ENCODE results near the gene BMP8A. TPM values are rescaled to one million over a fixed set of nuclear protein-coding genes. Genes with fewer than 3 reads are reported as not detected.

The BMP8A gene
- total and polyA plus RNA-seq, 2 of the 8 experiments (the other 6 are each of a cell fraction or from before 2014, with no cell fraction given), result 0.38 to 0.43 TPM

DNA sequence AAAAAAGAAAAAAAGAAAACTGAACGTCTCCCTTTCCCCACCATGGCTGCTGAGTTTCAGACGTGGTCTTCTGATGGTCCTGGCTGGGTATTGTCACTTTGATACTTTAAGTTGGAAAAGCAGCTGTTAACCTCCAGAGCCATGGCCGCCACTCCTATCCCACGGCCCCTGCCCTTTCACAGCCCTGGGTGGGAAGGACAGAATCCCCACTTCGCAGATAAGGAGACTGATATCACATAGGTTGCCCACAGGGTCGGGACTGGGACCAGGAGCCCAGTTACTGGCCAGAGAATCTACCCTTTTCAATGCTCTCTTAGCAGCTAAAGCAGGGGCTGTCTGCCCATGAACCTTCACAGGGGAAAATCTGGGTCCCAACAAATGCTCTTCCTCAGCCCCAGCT is 16.8 kb downstream of the BMP8A start:
- H3K9me3 ChIP-seq (ENCODE audit: insufficient read depth in 2 of 2, low read depth in 1 of 2, low read length in 1 of 2), result no peaks in the 10 kb centered on the region
- H3K56ac ChIP-seq (replicated peaks; ENCODE audit: insufficient read length, low read depth, low read length), result no peak overlapping the region
- no peak overlapping the region for H4K91ac ChIP-seq (replicated peaks; ENCODE audit: insufficient read length, low read length)
- no peak overlapping the region for H2BK5ac ChIP-seq (ENCODE audit: low read depth, low read length)
- no peak overlapping the region for H2BK120ac ChIP-seq (replicated peaks; ENCODE audit: low read depth, low read length)
- H2BK12ac ChIP-seq (ENCODE audit: low read depth, low read length), result no peak overlapping the region
- H4K20me1 ChIP-seq (replicated peaks in 1 of 2; ENCODE audit: control insufficient read depth in 1 of 2, insufficient read depth in 2 of 2, low read length in 2 of 2), result no peaks in the 10 kb centered on the region
- POLR2A ChIA-PET (ENCODE audit: partially characterized antibody), result interaction anchor here (2.0 kb wide), 1 partner anchor 17 kb away, joined by 6 read pairs; the partner anchor contains the start of gene BMP8A
- no peak overlapping the region for H2AK5ac ChIP-seq (ENCODE audit: low read depth, low read length)
- no peaks in the 10 kb centered on the region for H3K79me2 ChIP-seq (ENCODE audit: control insufficient read depth in 1 of 2, insufficient read depth in 2 of 2, low read length in 2 of 2)
- WGBS, 2 experiments (ENCODE audit: extremely low coverage in 1 of 2, insufficient coverage in 1 of 2, insufficient read length in 1 of 2, insufficient replicate concordance in 2 of 2, low coverage in 1 of 2, low lambda C conversion rate in 2 of 2, missing lambda C conversion rate in 1 of 2), result 83% methylated on average over 6 of the region's 6 CpGs; no CpG with 5 or more reads in 1 of the 2 experiments
- H3K4me3 ChIP-seq (ENCODE audit: extremely low read depth in 1 of 4, insufficient read depth in 2 of 4, low read depth in 3 of 4, low read length in 4 of 4), result no peak overlapping the region
- H2BK15ac ChIP-seq (ENCODE audit: low read length), result no peak overlapping the region
- H3K27ac ChIP-seq (ENCODE audit: low read depth, low read length), result no peak overlapping the region
- TF ChIP-seq YY1 (IDR thresholded peaks at IDR 0.05; ENCODE audit: low read depth, low read length) (no peak), KDM4A (IDR thresholded peaks at IDR 0.05; ENCODE audit: low read depth, low read length, severe bottlenecking) (no peak)
- H3K27me3 ChIP-seq (replicated peaks in 1 of 4; ENCODE audit: control insufficient read depth in 3 of 4, extremely low read depth in 1 of 4, insufficient read depth in 3 of 4, low read length in 3 of 4), result no peaks in the 10 kb centered on the region
- no peak overlapping the region for H3K18ac ChIP-seq (ENCODE audit: extremely low read depth, low read length)
- H4K5ac ChIP-seq (ENCODE audit: insufficient read length, low read depth, low read length), result no peak overlapping the region
- no peak overlapping the region for H3K23ac ChIP-seq (ENCODE audit: insufficient read length)
- no peak for FAIRE-seq
- H3K4ac ChIP-seq (replicated peaks; ENCODE audit: insufficient read length, low read depth, low read length), result no peak overlapping the region
- no peaks in the 10 kb centered on the region for H3K36me3 ChIP-seq (ENCODE audit: control insufficient read depth in 2 of 4, insufficient read depth in 4 of 4, low read length in 3 of 4)
- no peak overlapping the region for H3K14ac ChIP-seq (ENCODE audit: insufficient read length)
- CTCF ChIA-PET (ENCODE audit: partially characterized antibody), result interaction anchor here (0.7 to 2.0 kb wide), 3 partner anchors 18 to 30 kb away, joined by 3 to 12 read pairs (median 3); no protein-coding TSS in a partner anchor
- no peak overlapping the region for H3K9ac ChIP-seq (replicated peaks in 1 of 4; ENCODE audit: extremely low read depth in 1 of 4, low read depth in 3 of 4, low read length in 3 of 4)
- 0 out of 2 replicates have a peak overlapping the region, but pooled peaks have one; percentile 25 for H4K8ac ChIP-seq (ENCODE audit: extremely low read depth, insufficient read depth, low read length)
- no peak overlapping the region for H3K4me2 ChIP-seq (ENCODE audit: insufficient read depth in 1 of 2, low read depth in 2 of 2, low read length in 2 of 2)
- H2AFZ ChIP-seq (ENCODE audit: low read length), result no peak overlapping the region
- DNase-seq (ENCODE audit: low read depth in 1 of 2, low spot score in 2 of 2), result no peak
- no peaks in the 10 kb centered on the region for H3K23me2 ChIP-seq (ENCODE audit: low read depth, low read length)
- no peaks in the 10 kb centered on the region; a peak in 1 of 7 replicates for H3K4me1 ChIP-seq (replicated peaks in 1 of 4; ENCODE audit: control insufficient read depth in 3 of 4, insufficient read depth in 4 of 4, low read length in 3 of 4)
- no peak overlapping the region for H2BK20ac ChIP-seq (ENCODE audit: low read length)
- no peaks in the 10 kb centered on the region for H3K79me1 ChIP-seq (ENCODE audit: low read depth, low read length)

Measured in H1 (cell line).